T-helper 1 cell (primary cell): ENCODE measurements around the gene IPO13.

ENCODE experiments used
- DNase-seq, 5 donors: peaks; one replicate each; pipeline ENCODE4 v3.0.0-alpha.2; 2012 to 2020

Gene IPO13

GRCh38 chr1:43991200-43991475 lies 44.4 kb downstream of the IPO13 start:
- no peak for DNase-seq

DNA sequence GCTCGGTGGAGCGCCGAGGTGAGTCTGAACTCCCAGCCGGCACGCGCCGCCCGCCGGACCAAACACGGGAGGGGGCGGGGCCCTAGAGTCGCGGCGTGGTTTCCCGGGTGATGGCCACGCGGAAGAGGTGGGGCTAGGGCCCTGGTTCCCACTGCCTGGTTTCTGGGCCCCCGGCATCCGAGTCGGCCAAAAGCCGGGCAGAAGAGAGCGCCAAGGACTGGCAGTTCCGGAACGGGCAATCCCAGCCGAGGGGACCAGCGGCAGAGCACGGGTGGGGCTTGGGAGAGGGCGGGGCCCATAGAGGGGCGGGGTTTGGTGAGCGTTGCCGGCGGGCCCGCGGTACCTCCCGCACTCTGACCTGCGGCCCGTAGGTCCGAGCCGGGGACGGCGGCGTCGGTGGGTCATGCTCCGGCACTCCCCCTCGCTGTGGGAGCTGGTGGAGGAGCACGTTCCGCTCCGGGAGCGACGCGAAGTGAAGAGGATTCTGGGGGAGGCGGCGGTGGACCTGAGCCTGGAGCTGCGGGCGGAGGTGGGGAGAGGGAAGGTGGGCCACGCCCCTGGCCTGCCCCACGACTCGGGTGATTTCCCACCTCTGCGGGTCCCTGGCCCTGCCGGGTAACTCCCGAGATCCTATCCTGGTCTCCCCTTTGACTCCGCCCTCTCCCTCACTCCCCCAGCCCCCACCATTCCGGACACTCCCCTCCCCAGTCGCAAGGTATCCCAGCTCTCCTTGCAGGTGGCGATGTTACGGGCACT lies 44.9 kb downstream of the IPO13 start, which contains the start of gene CCDC24:
TSS of gene CCDC24 (plus strand) at position 124 of the 756 bp plus-strand sequence. CDS start at position 404, 280 bp downstream.
- DNase-seq, result peak; percentile 58 to 68 (median 67)

DNA sequence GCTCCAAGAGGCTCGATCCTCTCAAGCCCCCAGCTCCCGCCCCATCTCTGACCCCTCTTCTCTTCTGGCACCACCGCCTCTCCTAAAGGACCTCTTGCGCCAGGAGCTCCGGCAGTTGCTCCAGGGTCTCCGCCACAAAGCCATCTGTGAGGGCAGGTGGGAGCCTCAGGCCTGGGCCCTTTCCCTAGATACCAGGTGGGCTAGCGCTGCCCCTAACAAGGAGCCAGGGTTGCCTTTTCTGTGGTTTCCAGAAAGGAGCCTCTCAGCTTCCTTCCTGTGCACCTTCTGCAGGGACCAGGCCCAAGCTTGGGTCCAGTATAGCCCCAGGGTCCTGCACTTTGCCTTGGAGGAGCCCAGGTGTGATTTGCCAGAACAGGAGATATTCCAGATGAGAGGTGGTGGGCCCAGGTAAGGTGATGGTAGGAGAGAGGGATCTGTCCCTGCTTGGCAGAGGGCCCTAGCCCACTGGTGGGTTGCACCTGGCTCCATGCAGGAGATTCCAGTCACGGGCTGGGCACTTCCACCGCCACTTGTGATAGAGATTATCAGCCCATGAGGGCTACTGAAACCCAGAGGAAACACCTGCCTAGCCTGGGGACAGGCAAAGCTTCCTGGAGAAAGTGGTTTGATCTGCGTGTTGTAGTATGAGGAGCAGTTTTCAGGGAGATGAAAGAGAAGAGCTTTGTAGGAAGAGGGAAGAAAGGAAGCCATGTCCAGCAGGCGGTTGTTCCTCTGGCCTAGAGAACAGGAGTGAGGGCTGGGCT lies 45.7 kb downstream of the IPO13 start:
- no peak for DNase-seq

DNA sequence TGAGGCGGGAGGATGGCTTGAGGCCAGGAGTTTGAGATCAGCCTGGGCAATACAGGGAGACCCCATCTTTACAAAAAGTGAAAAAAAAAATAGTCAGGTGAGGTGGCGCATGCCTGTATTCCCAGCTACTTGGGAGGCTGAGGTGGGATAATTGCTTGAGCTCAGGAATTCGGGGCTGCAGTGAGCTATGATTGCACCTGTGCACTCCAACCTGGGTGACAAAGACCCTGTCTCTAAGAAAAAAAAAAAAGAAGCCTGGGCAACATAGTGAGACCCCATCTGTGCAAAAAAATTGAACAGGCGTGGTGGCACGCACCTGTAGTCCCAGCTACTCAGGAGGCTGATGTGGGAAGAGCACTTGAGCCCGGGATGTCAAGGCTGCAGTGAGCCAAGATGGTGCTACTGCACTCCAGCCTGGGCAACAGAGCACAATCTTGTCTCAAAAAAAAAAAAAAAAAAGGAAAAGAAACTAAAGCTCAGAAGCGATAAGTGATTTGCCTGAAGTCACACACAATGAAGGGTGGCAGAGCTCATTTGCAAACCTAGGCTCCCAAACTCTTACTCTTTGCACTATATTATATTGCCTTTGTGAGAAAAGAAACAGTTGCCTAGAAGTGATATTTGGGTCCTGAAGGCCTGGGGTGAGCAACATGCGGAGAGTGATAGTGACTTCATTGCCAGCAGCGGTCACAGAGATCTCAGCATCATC lies 46.6 kb downstream of the IPO13 start:
- no peak for DNase-seq

DNA sequence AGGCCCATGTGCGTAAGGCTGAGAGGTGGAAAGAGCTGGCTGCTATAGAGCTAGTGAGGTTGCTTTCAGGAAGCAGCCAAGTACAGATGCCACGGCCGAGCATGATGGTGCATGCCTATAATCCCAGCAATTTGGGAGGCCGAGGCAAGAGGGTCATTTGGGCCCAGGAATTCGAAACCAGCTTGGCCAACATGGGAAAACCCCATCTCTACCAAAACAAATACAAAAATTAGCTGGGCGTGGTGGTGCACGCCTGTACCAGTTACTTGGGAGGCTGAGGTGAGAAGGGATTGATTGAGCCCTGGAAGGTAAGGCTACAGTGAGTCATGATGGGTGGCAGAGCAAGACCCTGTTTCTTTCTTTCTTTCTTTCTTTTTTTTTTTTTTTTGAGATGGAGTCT lies 47.3 kb downstream of the IPO13 start:
- DNase-seq, result no peak

GRCh38 chr1:43994794-43995790 lies 48.3 kb downstream of the IPO13 start:
- DNase-seq, result no peak

DNA sequence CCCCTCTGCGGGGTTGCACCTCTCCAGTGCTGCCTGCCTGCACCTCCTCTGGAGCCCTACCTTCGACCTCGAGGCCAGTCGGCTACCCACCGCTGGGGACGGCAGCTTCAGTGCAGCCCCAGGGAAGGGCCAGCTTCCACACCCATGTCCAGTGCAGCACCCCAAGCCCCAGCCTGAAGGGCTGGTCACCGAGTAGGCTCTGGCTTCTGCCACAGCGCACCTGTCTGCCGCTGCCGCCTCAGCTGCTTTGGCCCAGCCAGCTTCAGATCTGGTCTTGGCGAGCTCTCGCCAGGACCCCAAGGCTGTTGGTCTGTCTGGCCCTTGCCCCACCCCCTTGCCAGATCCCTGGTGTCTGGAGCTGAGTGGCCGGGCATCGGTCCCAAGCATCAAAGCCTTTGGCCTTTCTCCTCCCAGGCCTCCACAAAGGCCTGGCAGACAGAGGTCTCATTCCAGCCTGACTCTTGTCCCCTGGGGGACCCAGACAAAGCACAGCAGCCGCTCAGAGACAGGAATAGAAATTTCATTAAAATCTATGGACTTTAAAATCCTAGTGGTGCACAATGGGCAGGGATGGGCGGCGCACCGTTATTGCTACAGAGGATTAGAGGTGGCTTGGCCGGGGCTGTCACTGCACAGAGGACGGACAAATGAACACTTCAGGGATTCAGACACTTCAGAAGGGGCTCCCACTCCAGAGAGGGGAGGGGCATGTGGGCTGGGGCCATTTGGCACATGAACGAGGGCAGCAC lies 49.4 kb downstream of the IPO13 start:
- no peak for DNase-seq

- no peak for DNase-seq
Observed at GRCh38 chr1:43996733-43997115, 50.0 kb downstream of the IPO13 start.

GRCh38 chr1:43997295-43997999 lies 50.7 kb downstream of the IPO13 start:
- no peak for DNase-seq

GRCh38 chr1:43998000-43998378 lies 51.2 kb downstream of the IPO13 start:
- DNase-seq, result no peak

DNA sequence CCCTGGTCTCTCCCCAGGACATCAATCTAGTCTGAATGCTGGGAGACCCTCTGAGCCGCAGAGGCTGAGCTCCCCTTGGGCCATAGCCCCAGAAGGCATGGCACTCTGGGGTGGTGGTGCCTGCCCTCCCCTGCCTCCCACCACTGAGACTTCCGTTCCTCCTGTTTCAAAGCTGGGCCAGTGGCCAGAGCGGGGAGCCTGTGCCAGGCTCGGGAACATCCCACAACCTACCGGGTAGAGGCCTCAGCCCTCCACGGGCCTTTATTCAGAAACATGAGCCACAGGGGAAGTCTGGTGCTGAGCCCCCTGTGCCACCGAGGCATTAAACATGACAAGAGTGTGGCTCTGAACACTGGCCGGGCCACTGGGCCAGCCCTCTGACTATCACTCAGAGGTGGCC lies 52.7 kb downstream of the IPO13 start:
- DNase-seq, result no peak

DNA sequence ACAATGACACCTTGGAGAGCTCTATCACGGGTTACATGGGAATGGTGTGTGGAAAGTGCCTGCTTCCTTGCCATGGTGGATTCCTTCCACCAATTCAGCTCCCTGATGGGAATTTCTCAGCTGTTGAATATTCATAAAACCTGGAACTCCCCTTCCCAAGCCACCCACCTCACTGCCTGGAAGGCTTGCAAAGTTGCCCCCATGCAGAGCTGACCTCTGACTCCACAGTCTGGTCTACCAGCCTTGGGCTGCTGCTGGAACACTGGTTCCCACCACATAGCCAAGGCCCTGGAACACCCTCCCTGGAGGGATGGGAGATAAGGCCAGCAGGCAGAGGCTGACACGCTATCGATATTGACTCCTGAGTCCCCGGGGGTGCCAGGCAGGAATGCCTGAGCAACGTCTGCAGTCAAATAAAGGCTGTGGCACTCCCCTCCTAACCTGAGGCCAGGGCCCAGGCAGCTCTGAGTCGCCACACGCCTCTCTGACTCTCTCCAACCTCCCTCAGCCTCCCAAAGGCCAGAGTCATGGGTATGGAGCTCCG lies 53.4 kb downstream of the IPO13 start:
- no peak for DNase-seq

GRCh38 chr1:44002165-44002564 lies 55.4 kb downstream of the IPO13 start:
- DNase-seq, result no peak

DNA sequence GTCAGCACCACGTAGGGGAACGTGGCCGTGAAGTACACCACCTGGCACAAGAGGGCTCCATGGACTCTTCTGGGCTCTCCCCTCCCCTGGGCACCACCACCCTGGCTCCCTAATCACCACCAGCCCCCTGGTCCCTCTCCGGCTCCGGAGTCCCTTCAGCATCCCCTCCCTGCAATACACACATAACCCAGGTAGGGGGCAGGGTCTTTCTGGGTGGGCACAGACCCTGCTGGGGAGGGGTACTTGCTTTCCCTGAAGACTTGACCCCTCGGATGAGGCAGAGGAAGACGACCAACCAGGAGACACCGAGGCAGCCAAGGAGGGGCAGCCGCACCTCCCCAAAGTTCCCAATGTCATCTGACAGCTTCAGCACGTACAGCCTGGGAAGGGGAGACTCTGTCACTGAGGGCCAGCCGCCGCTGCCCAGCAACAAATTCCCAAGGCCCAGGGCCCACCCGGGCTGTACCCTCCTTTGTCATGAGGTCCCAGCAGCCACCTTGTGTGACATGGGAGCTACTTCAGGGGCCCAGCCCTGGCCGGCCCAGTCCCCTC lies 55.9 kb downstream of the IPO13 start:
- DNase-seq, result no peak

DNA sequence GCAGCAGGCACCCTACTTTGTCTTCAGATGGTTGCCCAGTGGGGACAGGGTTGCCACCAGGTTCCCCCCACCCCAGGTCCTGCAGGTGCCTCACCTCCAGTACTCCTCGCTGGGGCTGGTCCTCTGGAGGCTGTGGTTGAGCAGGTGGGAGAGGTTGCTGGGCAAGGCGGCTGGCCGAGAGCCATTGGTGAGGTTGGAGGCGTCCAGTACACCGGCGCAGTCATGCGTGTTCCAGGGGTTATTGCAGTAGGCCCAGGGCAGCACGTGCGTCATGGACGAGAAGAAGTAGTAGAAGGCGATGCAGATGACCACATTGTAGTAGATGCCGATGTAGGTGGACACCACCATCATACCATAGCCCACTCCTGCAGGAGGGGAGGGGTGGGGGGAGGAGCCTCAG lies 61.5 kb downstream of the IPO13 start:
- DNase-seq, result no peak

GRCh38 chr1:44010935-44011471 lies 64.3 kb downstream of the IPO13 start:
- no peak for DNase-seq

DNA sequence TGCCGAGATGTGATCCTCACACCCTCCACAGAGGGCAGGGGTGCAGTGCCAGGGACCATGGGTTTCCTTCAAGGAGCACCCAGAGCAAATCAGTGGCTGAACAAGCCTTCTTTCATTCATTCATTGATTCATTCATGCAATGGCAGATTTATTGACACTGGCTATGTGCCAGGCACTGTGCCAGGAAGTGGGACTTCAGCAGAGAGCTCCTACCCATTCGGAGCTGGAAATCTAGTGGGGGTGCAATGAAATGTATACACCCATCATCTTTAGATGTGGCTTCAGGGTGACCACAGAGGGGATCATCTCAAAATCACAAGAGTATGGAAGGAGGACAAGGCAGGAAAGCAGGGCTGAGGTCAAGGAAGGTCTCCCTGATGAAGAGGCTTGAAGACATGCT lies 65.7 kb downstream of the IPO13 start:
- no peak for DNase-seq

DNA sequence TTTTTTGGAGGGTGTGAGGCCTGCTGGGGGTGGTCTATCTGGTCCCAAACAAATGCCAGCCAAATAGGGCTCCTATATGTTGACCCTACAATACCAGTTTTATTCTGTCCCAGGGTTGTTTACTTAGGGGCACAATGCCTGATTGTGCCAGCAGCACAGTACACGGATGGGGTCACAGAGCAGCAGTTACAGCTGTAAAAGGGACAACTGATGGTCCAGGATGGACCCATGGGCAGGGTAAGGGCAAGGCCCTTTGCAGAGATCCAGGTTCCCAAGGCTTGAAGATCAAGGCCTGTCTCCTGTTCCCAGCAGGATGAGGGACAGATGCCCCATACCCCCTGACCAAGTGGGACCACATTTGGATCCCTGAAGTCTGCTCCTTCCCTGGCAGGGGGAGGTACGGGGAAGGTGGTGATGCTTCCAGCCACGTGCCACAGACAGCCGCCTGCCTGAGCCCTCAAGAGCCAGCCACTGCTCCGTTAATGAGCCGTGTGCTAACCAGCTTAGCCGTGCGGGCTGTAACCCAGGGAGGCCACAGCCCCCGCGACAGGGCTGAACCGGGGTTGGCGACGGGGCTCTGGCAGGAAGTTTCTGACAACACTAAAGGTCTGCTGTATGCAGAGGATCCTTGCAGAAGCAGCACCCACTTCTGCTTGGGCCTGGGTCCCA lies 66.3 kb downstream of the IPO13 start:
- no peak for DNase-seq

- DNase-seq, result no peak
Observed at GRCh38 chr1:44013949-44014348, 67.2 kb downstream of the IPO13 start.
